GM10266 (cell line): Measurements from ENCODE around the gene HOXD9.

ENCODE experiments used
- DNase-seq: peaks from one replicate; pipeline ENCODE4 v3.0.0; 2012; ENCODE audit errors: extremely low spot score
- TF ChIP-seq, protein P1 (sequence below): IDR thresholded peaks from 2 replicates; pipeline ENCODE4 v1.5.1; 2012; ENCODE audit warnings: mild to moderate bottlenecking, low read depth; ENCODE audit not compliant: control insufficient read depth, insufficient read depth; ENCODE audit errors: missing control alignments

HOXD9 gene

GRCh38 chr2:176147800-176148496, 25.4 kb downstream of the HOXD9 start:
- TF ChIP-seq, protein P1, sequence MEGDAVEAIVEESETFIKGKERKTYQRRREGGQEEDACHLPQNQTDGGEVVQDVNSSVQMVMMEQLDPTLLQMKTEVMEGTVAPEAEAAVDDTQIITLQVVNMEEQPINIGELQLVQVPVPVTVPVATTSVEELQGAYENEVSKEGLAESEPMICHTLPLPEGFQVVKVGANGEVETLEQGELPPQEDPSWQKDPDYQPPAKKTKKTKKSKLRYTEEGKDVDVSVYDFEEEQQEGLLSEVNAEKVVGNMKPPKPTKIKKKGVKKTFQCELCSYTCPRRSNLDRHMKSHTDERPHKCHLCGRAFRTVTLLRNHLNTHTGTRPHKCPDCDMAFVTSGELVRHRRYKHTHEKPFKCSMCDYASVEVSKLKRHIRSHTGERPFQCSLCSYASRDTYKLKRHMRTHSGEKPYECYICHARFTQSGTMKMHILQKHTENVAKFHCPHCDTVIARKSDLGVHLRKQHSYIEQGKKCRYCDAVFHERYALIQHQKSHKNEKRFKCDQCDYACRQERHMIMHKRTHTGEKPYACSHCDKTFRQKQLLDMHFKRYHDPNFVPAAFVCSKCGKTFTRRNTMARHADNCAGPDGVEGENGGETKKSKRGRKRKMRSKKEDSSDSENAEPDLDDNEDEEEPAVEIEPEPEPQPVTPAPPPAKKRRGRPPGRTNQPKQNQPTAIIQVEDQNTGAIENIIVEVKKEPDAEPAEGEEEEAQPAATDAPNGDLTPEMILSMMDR: no peak
- DNase-seq: no peak

GRCh38 chr2:176148751-176149421, 26.4 kb downstream of the HOXD9 start:
- TF ChIP-seq, protein P1: no peak
- no peak for DNase-seq

DNA sequence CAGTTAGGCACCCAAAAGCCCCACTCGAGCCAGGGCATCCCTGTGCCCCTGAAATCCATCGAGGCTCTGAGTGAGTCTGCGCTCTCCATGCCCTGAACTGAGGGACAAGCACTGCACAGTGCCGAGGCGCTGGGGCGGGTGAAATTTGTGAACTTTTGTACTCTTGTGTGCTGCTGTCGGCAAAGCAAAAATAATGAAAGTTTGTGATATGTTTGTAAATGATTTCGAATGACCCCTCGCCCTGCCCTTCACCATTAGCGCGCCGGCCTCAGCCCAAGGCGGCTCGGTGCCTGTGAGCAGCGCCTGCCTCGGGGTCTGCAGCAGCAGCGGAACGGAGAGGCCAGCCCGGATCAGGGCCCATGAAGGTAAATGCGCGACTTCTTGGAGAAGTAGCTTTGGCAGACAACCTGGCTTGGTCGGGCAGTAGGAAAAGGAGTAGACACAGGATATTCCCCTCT, 27.0 kb downstream of the HOXD9 start:
- DNase-seq: no peak
- TF ChIP-seq, protein P1: no peak

DNA sequence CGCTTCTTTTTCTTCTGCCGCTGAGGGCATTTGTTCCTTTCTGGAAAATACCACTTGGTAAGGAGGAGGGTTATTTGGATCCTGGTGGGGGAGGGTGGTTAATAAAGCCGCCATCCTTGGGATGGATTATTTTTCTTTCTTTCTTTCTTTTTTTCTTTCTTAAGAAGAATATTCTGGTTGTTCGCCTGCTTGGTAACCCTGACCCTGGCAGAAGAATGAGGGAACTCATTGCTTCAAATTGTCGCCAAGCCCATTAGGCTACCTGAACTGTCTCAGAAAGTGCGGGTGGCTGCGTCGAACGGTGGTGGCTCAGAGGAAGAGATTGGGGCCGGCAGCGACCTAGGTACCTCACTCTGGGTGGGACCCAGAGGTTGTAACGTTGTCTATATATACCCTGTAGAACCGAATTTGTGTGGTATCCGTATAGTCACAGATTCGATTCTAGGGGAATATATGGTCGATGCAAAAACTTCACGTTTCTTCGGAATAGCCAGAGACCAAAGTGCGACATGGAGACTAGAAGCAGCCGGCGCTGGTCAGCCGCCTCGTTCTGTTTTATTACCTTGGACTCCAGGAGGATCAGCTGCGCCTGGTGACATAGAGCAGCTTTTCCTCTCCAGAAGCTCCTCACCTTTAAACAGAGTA, 27.5 kb downstream of the HOXD9 start:
- TF ChIP-seq, protein P1: no peak
- no peak for DNase-seq

DNA sequence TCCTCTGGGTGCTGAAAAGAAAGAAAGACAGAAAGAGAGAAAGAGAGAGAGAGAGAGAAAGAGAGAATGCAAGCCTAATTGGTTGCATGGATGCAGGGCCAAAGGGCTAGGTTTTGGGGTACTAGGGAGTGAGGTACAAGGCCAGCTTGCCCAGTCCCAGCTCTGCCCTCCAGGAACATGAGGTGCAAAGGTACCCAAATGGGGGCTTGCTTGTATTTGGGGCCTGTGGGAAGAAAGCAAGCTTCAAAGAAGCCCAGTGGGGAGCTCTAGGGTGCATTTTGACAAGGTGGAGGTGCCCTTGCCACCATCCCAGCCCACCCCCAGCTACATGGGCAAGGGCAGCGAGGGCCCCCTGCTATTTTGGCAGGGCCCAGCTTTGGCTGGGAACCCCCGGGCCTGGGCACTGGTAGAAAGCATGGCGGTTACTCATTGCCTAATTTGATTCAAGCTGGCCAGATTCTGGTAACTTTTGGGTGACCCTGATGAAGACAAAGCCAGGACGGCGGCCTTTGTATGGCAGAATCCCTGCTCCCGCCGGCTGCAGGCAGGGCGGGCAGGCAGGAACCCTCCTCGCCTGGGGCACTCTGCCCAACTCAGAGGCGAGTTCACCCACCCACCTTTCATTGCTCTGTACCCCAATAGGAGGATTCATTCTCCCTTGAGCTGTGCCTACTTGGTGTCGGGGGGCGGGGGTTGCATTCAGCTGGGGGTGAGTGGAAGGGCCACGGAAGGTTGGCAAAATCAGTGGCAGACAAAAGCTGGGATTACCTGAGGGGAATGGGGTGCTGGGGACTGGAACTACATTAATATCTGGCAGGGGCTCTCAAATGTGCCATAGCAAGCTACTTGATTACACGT, 28.3 kb downstream of the HOXD9 start:
- DNase-seq: no peak
- TF ChIP-seq, protein P1: no peak

GRCh38 chr2:176151442-176152287, 29.1 kb downstream of the HOXD9 start, which contains the start of gene HOXD4:
Gene HOXD4 (plus strand): TSS chr2:176151550. CDS start chr2:176151634, 84 bp downstream.
- no peak for DNase-seq
- TF ChIP-seq, protein P1: no peak
